OCI-LY7 (cell line): ENCODE data around the gene CYP2C19. TPM values are rescaled to one million over a fixed set of nuclear protein-coding genes. Genes with fewer than 3 reads are reported as not detected.
"Not testable (repeated sequence)": the region's sequence is repeated elsewhere in the genome, so short reads cannot be mapped to it uniquely, and the experiment has no call there.

ENCODE experiments used
- BruUV-seq: library from RNA; stranded (reverse); fragments of 400-500 nt; replicated peaks from 2 replicates; lab custom pipeline; 2021; lab: Mats Ljungman, UMichigan
- CTCF ChIA-PET: fragments of 300-600 bp; sonication (Branson Sonifier 250); formaldehyde crosslinking; loops from one replicate; lab custom pipeline; 2022; ENCODE audit warnings: antibody characterized with exemption; ENCODE audit not compliant: unreplicated experiment; lab: Charles Lee
- POLR2A ChIA-PET: fragments of 300-600 bp; sonication (Branson Sonifier 250); formaldehyde crosslinking; loops from one replicate; lab custom pipeline; 2022; ENCODE audit warnings: antibody characterized with exemption; lab: Charles Lee
- DNase-seq: peaks from one replicate; pipeline ENCODE4 v3.0.0-alpha.2; 2015; ENCODE audit warnings: low spot score
- H2AFZ ChIP-seq: fragments of 200-600 bp; sonication (generic), shearing (Covaris generic); 2 replicates; pipeline ENCODE4 v1.6.1; 2014; ENCODE audit warnings: mild to moderate bottlenecking, antibody characterized with exemption, low read length, moderate library complexity
- H3K27ac ChIP-seq: fragments of 200-600 bp; sonication (generic); 2 replicates; pipeline ENCODE4 v1.5.1; 2014; ENCODE audit warnings: mixed run types, low read depth, mild to moderate bottlenecking, moderate library complexity, low read length, inconsistent platforms; ENCODE audit not compliant: poor library complexity, severe bottlenecking
- H3K36me3 ChIP-seq: fragments of 200-600 bp; sonication (generic); 2 replicates; pipeline ENCODE4 v1.6.1; 2014; ENCODE audit warnings: mild to moderate bottlenecking, antibody characterized with exemption, low read length, moderate library complexity, mixed read lengths; ENCODE audit not compliant: insufficient read depth
- H3K4me1 ChIP-seq: fragments of 200-600 bp; sonication (generic); 2 replicates; pipeline ENCODE4 v1.5.1; 2014; ENCODE audit warnings: mild to moderate bottlenecking, low read length; ENCODE audit not compliant: insufficient read depth, poor library complexity, severe bottlenecking
- H3K4me2 ChIP-seq: fragments of 200-600 bp; sonication (generic); 2 replicates; pipeline ENCODE4 v1.6.1; 2014; ENCODE audit warnings: mild to moderate bottlenecking, low read length
- H3K4me3 ChIP-seq: fragments of 200-600 bp; sonication (generic); 2 replicates; pipeline ENCODE4 v1.5.1; 2014; ENCODE audit warnings: mild to moderate bottlenecking, low read depth, low read length; ENCODE audit not compliant: poor library complexity, severe bottlenecking
- H3K79me2 ChIP-seq: fragments of 200-600 bp; sonication (generic); 2 replicates; pipeline ENCODE4 v1.6.1; 2016; ENCODE audit warnings: low read depth, mild to moderate bottlenecking, low read length, moderate library complexity, mixed read lengths; ENCODE audit not compliant: insufficient read depth
- H3K9me2 ChIP-seq: fragments of 200-600 bp; sonication (generic); 2 replicates; pipeline ENCODE4 v1.6.1; 2016; ENCODE audit warnings: mild to moderate bottlenecking, low read length, mixed read lengths; ENCODE audit not compliant: insufficient read depth
- H3K9me3 ChIP-seq: fragments of 200-600 bp; sonication (generic); 2 replicates; pipeline ENCODE4 v1.6.1; 2014; ENCODE audit warnings: mild to moderate bottlenecking, mixed run types, low read length, mixed read lengths
- H4K20me1 ChIP-seq: fragments of 200-600 bp; sonication (generic); 2 replicates; pipeline ENCODE4 v1.6.1; 2014; ENCODE audit warnings: mild to moderate bottlenecking, antibody characterized with exemption, low read length, moderate library complexity, mixed read lengths; ENCODE audit not compliant: insufficient read depth
- EZH2phosphoT487 ChIP-seq: fragments of 200-600 bp; sonication (generic); IDR thresholded peaks from 2 replicates; pipeline ENCODE4 v1.6.1; 2018; ENCODE audit warnings: low read depth, borderline replicate concordance, mild to moderate bottlenecking, mixed run types, antibody characterized with exemption, low read length, moderate library complexity, mixed read lengths
- intact Hi-C: fragments of 100-400 bp; cut with micrococcal nuclease; formaldehyde crosslinking; loops from one replicate; pipeline ENCODE4 v1.10.0; 2022; ENCODE audit not compliant: unreplicated experiment
- total RNA-seq, 2 experiments: library from RNA; depleted of rRNA in 1 of 2; stranded (reverse); fragments of >200 nt in 1 of 2; shearing (Covaris generic) in 1 of 2; gene quantifications; 2 replicates each; pipeline ENCODE4 v1.2.3, GENCODE V29; 2014 to 2022
- TF ChIP-seq, protein P1 (sequence below): fragments of 200-600 bp; sonication (generic); conservative IDR thresholded peaks from 2 replicates; pipeline ENCODE4 v1.5.1; 2014; ENCODE audit warnings: mild to moderate bottlenecking, antibody characterized with exemption, low read length, moderate library complexity, mixed read lengths

CYP2C19 gene
- total RNA-seq, 2 experiments from 2014 or later, result not detected

GRCh38 chr10:94889123-94889522 is 126.6 kb downstream of the CYP2C19 start:
- no peak for TF ChIP-seq EZH2phosphoT487
- TF ChIP-seq, protein P1, sequence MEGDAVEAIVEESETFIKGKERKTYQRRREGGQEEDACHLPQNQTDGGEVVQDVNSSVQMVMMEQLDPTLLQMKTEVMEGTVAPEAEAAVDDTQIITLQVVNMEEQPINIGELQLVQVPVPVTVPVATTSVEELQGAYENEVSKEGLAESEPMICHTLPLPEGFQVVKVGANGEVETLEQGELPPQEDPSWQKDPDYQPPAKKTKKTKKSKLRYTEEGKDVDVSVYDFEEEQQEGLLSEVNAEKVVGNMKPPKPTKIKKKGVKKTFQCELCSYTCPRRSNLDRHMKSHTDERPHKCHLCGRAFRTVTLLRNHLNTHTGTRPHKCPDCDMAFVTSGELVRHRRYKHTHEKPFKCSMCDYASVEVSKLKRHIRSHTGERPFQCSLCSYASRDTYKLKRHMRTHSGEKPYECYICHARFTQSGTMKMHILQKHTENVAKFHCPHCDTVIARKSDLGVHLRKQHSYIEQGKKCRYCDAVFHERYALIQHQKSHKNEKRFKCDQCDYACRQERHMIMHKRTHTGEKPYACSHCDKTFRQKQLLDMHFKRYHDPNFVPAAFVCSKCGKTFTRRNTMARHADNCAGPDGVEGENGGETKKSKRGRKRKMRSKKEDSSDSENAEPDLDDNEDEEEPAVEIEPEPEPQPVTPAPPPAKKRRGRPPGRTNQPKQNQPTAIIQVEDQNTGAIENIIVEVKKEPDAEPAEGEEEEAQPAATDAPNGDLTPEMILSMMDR, result no peak
- Histone ChIP-seq H3K9me2 (no peaks in the 10 kb centered on the region), H3K4me1 (no peaks in the 10 kb centered on the region), H3K79me2 (no peaks in the 10 kb centered on the region), H2AFZ (no peak overlapping the region), H4K20me1 (no peaks in the 10 kb centered on the region), H3K4me2 (no peak overlapping the region), H3K9me3 (no peaks in the 10 kb centered on the region), H3K4me3 (no peak overlapping the region), H3K27ac (no peak overlapping the region), H3K36me3 (no peaks in the 10 kb centered on the region)
- no TSS peak for BruUV-seq
- POLR2A ChIA-PET, result interaction anchor here (0.6 kb wide), 1 partner anchor 30 kb away, joined by 3 read pairs; no protein-coding TSS in a partner anchor
- CTCF ChIA-PET, result no interaction called here
- intact Hi-C loops, result no loop called here
- DNase-seq, result no peak

DNA sequence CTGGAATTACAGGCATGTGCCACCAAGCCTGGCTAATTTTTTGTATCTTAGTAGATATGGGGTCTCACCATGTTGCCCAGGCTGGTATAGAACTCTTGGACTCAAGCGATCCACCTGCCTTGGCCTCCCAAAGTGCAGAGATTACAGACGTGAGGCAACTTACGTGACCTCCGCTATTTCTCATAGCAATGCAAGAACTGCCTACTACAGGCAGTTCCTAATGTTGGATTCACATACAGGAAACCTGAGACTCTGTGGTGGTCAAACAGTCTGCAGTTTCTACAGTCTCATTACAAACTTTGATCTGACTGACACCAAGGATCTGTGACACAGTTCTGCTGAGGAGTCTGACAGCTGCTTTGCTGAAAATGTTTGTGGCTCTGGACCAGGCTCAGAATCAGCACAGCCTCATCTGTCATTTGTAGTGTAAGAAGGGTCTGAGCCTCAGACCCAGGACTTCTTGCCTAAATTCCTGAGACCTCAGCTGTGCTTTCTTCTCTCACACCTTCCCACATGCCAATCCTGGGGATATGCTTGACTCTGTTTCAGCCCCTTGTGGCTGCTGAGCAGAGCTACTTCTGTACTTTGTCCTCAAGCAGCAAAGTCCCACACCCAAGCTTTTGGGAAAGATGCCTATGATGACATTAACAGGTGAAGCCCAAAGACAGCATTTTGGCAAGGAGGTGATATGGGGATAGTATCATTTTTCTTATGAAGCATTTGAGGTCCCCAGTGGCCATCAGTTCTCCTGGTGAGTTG is 128.0 kb downstream of the CYP2C19 start:
- H3K36me3 ChIP-seq, result no peaks in the 10 kb centered on the region
- BruUV-seq, result no TSS peak
- intact Hi-C loops, result no loop called here
- H3K79me2 ChIP-seq, result no peaks in the 10 kb centered on the region
- H4K20me1 ChIP-seq, result no peaks in the 10 kb centered on the region
- no peak for TF ChIP-seq EZH2phosphoT487
- TF ChIP-seq, protein P1, result no peak
- H3K4me1 ChIP-seq, result no peaks in the 10 kb centered on the region
- ChIA-PET POLR2A (no interaction called here), CTCF (no interaction called here)
- no peaks in the 10 kb centered on the region for H3K9me3 ChIP-seq
- H3K4me3 ChIP-seq, result no peak overlapping the region
- no peak overlapping the region for H3K4me2 ChIP-seq
- no peak overlapping the region for H3K27ac ChIP-seq
- no peak for DNase-seq
- no peak overlapping the region for H2AFZ ChIP-seq
- no peaks in the 10 kb centered on the region for H3K9me2 ChIP-seq

- H3K27ac ChIP-seq, H3K4me1 ChIP-seq, H3K36me3 ChIP-seq, H3K9me2 ChIP-seq, CTCF ChIA-PET, H2AFZ ChIP-seq, H3K79me2 ChIP-seq, BruUV-seq, H3K4me3 ChIP-seq, intact Hi-C loops, DNase-seq, H3K4me2 ChIP-seq, POLR2A ChIA-PET, H4K20me1 ChIP-seq, H3K9me3 ChIP-seq: not testable (repeated sequence)
Measured at GRCh38 chr10:94898414-94898813, 135.9 kb downstream of the CYP2C19 start.
